NCI-H1092 treated with DMSO at 0.1 percent for 48 hours (cell line): ENCODE results near the gene FBXW8.

Source experiments
- DNase-seq: peaks from one replicate; lab custom pipeline; 2025; lab: John Stamatoyannopoulos, UW

The FBXW8 gene

GRCh38 chr12:116955382-116956021, 44.8 kb downstream of the FBXW8 start:
- DNase-seq: no peak

GRCh38 chr12:116958402-116959197, 47.9 kb downstream of the FBXW8 start:
- peak; percentile 3 for DNase-seq

- DNase-seq: no peak
These were observed 48.4 kb downstream of the FBXW8 start for GRCh38 chr12:116959198-116959460.

- no peak for DNase-seq
These were observed 49.2 kb downstream of the FBXW8 start for GRCh38 chr12:116959845-116960514.

- DNase-seq: no peak
These were observed 51.4 kb downstream of the FBXW8 start for GRCh38 chr12:116962197-116962596.

- no peak for DNase-seq
These were observed 52.1 kb downstream of the FBXW8 start for GRCh38 chr12:116962783-116963356.

- peak; percentile 87 for DNase-seq
These were observed 53.6 kb downstream of the FBXW8 start for GRCh38 chr12:116964054-116965050.

- DNase-seq: no peak
These were observed 58.2 kb downstream of the FBXW8 start for GRCh38 chr12:116968986-116969385.

GRCh38 chr12:116969615-116970585, 59.1 kb downstream of the FBXW8 start:
- peak; percentile 84 for DNase-seq

GRCh38 chr12:116971222-116971621, 60.5 kb downstream of the FBXW8 start:
- DNase-seq: no peak

- no peak for DNase-seq
These were observed 65.1 kb downstream of the FBXW8 start for GRCh38 chr12:116975779-116976393.

- no peak for DNase-seq
These were observed 67.0 kb downstream of the FBXW8 start for GRCh38 chr12:116977465-116978380.

GRCh38 chr12:116978791-116979508, 68.2 kb downstream of the FBXW8 start:
- DNase-seq: no peak

- DNase-seq: no peak
These were observed 69.3 kb downstream of the FBXW8 start for GRCh38 chr12:116980083-116980482.

GRCh38 chr12:116982791-116983411, 72.2 kb downstream of the FBXW8 start:
- DNase-seq: no peak

GRCh38 chr12:116984098-116984497, 73.3 kb downstream of the FBXW8 start:
- no peak for DNase-seq

GRCh38 chr12:116990329-116990728, 79.6 kb downstream of the FBXW8 start:
- DNase-seq: no peak
